ENCODE data around the gene SSPN.
A peak's percentile ranks its signal among the peaks of the same experiment; 100 is the strongest.

The SSPN gene, protein sequence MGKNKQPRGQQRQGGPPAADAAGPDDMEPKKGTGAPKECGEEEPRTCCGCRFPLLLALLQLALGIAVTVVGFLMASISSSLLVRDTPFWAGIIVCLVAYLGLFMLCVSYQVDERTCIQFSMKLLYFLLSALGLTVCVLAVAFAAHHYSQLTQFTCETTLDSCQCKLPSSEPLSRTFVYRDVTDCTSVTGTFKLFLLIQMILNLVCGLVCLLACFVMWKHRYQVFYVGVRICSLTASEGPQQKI

DNA sequence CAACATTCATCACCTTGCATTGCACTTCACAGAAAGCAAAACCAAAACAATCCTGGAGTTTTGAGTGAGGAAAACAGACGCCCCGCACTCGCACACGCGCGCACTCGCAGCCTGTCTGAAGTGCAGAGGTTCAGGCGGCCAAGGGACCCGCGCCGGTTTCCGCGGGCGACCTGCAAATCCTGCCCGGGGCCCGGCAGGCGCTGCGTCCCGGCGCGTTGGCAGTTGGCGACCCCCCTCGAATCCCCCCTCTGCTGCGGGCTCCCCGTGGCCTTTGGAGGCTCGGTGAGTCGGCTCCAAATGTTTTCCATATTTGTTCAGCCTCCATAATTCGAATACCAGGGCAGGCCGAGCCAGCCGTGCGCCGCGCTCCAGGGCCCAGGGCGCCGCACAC, at the start of gene SSPN:
Gene SSPN, plus strand, starts transcription at position 324 of the 391 bp plus-strand sequence. CDS start 100 bp downstream, outside the sequence.
- peak; percentile 91 for DNase-seq

DNA sequence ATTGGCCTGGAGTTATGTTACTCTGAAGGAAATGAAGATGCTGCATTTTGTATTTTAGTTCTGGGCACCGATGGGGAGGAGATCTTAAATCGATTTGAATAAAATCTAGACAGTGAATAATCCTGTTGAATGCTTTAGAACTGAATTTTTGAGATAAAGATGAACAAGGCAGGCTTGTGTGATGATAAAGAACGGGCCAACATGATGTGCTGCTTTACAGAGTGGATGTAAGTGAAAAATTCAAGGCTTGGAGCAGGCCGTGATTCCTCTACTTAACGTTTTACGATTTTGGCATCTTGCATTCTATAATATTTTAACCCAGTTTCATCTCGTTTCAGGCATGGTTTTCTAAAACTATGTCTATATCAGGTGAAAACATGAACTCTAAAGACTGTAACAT, 47.1 kb upstream of the SSPN start:
- no peak for DNase-seq

DNA sequence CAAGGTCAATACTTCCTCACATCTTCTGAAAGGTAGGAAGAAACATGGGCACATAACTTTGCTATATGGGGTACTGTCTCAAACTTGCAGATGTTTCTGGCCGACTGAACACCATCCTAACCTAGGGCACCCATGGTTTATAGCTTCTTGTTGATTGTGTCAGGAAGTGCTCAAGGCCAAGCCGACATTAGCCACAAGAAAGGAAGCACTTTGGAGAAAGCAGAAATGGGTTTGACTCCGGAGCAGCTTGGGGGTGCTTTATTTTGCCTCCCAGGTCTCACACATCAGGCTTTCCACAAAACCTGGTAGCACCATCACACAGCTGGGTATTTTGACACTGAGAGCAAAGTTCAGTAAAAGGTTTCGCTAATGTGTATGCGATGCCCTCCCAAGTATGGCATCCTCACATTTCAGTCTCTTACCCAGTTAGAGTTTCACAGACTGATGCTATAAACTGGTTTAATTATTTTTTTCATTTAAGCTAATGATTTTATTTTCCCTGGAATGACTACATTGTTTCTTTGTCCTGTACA, 45.3 kb upstream of the SSPN start:
- DNase-seq, result no peak

DNA sequence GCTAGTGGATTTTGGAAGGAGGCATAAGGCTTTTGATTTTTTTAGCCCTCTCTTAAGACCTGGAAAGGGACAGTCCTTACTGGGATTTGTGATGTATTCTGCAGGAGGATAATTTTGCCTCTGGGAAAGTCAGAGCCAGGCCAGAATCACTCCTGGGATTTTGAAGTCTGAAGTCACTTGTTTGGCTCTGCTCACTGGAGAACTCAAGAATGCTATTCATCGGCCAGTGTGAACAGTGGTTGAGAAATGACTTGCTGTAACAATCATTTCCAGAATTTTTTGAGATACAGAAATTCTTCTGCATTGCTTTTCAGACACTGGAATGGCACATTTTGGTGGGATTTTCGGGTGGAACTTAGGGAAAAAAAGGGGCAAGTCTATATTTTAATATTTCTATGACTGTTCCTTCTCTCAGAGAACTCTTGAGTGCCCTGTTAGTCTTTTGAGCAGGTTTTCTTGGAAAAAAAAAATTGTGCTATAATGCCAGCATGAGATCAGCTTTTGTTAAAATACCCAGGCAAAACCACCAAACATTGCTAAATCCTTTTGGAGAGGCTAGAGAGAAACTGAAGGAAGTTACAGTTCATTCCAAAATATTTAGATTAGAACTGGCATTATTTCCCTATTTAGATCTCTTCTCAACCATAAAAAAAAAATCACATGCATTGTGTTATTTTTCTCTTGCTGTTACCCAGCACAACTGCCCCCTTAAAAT, 44.5 kb upstream of the SSPN start:
- no peak for DNase-seq

DNA sequence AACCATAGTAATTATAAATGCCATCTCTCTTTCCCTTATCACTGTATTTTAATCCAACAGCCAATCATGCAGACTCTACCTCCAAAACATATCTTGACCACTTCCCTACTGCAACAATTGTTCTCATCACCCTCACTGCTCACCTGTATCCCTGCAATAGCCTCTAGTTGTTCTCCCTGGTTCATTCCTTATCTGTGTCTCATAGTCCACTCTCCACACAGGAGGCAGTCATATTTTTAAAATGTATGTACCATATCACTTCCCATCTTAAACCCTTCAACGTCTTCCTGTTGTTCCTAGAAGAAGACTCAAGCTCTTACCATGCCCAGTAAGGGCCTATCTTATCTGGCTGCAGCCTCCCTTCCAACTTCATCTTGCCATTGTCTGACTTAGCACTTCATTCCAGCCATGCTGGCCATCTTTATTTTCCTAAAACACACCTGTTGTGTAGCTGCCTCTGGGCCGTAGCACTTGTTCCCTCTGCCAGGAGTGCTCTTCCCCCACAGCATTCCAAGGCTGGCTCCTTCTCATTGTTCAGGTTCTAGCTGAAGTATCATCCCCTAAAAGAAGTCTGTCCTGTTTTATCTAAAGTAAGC, 42.8 kb upstream of the SSPN start:
- DNase-seq, result no peak

DNA sequence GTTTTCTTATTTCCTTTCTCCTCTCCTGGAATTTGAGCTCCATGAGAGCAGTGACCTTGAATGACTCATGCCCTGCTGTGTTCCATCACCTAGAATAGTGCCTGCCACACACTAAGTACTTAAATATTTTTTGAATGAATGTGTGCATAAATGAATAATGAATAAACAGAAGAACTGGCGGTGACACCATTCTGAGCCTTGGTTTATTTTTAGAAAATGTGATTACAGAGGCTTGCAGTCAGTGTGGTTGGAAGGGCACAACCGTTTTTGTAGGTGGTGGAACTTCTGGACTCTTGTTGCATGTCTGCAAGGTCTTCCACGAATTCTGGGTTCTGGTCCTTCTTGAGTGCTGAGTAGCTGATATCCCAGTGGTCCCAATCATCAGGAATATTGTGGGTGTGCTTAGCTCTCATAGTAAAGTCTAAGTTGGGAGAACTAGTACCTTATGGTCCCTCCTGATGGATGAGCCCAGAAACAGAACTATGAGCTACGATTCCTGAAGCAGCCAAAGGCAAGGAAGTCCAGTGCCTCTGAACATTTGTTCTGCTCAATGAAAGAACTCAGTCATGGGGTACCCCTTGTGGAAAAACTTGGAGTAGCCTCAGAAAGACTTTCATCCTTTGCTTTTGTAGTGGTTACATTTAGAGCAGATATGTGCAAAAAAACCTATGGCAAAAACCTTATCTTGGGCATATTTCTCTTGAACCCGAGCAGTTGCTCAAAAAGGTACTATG, 41.8 kb upstream of the SSPN start:
- DNase-seq, result no peak

DNA sequence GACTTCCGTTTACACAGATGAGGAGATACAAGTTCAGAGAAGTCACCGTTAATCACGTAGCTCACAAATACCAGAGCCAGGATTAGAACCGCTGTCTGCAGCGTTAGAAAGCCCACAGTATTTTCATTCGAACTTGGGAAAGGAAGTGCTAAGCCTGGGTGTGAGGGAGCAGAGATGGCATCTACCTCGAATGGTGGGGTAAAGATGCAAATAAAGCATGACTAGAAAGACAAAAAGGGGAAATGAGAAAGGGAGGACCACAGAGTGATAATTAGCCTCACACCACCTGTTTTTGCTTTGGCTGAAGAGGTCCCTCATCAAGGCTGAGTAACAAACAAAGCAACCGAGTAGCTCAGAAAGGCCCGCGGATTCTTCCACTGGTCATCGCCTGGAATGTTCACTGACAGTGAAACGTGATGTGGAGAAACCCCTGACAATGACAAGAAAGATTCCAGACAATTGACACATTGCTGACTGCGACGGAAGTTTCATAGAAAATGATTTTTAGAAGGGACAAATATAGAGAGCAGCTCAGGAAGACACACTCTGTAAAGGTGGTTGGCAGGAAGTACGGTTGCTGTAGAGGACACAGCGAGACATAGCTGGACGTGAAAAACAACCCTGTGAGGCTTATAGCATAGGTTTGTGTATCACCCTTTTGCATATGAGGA, 39.0 kb upstream of the SSPN start:
- no peak for DNase-seq

DNA sequence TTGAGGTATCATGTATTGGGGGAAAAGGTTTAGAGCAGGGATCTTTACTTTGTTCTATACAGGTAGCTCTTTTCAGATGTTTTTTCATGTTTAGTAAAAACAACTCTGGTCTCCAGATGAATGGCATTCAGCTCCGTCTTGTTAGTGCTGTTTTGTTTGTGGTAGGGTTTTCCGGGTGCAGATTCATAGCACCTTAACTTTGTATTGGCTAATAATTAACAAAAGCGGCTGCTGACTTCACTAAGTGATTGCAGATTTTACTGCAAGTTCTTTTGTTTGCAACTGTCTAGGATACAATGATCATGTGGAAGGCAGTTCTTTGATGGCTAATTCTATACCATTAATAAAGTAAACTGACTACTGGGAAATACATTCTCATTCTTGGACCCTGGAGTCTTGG, 38.4 kb upstream of the SSPN start:
- no peak for DNase-seq

DNA sequence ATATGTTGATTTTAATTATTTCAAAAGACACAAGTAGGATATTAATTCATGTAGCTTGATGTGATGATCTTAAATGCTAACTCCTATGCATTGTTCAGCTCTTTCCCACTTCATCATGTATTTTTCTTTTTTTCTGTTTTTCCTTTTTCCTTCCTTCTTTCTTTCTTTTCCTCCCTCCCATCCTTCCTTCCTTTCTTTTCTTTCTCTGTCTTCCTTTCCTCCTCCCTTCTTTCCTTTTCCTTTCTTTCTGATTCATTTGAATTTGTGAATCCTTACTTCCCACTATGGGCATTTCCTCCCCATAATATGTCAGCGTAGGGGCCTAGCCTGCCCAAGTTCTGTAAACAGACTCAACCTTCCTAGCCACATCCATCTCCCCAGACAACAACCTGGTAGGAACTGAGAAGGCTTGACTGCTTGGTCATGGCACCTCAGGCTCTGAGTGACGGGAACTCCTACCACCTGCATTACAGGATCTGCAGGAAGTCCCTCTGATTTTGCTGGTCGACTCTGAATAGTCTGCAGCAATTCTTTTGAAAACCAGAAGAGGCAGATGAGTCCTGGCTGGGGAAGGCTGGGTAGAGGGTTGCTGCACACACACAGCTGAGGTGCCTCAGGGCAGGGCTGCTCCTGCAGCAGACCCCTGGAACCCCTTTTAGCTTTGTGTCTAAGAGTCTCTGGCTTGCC, 37.2 kb upstream of the SSPN start:
- no peak for DNase-seq

DNA sequence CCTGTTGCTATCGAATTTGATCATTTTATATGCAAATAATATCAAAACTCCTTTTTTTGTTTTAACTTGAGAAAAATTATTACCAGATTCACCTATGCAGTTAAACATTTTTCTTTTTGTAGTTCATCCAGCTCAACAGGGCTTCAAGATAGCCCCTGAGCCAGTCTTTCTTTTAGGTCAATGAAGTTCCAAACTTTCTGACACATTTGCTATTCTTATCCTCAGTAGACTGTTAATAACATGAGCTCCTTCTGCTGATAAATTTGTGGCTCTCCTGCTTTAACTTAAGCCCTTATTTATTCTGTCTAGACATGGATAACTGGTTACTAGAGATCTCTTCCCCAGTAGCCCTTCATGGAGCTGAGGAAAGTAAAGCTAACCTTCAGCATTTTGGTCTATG, 33.2 kb upstream of the SSPN start:
- DNase-seq, result no peak

DNA sequence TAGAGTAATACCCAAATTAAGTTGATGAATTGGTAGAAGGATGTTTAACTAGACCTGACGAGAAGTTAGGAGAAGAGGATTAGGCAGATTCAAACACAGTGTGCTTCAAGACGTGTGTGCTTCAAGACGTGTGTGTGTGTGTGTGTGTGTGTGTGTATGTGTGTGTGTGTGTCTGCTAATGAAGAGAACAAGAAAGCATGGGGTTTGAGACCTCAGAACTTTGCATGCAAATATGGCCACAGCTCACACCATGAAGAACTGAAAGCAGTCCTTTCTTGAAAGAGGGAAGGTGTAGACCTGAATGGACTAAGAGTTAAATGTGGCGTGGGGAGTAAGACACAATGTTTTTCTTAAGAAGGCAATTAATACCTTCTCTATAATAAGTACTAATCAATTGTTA, 32.5 kb upstream of the SSPN start:
- no peak for DNase-seq

DNA sequence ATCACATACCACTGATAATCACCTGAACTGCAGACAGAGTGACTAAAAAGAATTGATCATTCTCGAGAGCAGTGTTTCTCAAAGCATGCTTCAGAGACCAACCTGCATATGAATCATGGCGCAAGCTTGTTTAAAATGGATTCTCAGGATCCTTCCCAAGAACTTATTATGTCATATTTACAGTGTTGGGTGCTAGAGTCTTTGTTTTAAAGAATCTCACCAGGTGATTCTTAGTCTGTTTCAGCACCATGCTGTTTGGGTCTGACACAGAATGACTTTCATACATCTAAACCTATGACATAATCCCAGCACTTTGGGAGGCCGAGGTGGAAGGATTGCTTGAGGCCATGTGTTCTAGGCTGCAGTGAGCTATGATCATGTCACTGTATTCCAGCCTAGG, 31.3 kb upstream of the SSPN start:
- no peak for DNase-seq

DNA sequence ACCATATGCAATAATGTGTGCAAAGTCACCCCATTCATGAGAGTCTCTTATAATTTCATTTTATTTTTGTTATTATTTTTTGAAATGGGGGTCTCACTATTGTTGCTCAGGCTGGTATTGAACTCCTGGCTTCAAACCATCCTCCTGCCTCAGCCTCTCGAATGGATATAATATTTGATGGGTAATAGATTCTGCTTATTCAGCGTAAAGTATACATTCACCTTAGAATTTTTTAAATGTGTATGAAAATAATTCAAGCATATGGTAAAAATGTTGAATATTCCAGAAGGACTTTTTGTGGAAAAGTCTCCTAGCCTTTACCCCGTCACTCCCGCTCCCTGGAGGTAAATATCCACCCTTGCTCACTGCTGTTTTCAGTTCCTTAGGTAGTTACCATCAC, 23.4 kb upstream of the SSPN start:
- no peak for DNase-seq

DNA sequence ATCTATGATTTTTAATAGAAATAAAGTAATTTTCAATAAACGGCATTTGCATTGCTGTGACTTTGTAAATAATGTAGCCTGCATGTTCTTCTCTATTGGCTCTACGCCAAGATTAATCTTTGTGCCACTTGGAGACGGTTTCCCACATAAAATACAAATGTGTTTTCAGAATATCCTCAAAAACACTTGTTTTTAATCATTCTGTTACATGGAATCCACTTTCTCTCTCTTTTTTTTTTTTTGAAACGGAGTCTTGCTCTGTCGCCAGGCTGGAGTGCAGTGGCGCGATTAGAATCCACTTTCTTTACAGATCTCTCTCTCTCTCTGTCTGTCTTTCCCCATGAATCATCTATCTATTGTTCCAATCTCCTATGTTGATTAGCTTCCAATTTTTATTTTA, 22.8 kb upstream of the SSPN start:
- no peak for DNase-seq

DNA sequence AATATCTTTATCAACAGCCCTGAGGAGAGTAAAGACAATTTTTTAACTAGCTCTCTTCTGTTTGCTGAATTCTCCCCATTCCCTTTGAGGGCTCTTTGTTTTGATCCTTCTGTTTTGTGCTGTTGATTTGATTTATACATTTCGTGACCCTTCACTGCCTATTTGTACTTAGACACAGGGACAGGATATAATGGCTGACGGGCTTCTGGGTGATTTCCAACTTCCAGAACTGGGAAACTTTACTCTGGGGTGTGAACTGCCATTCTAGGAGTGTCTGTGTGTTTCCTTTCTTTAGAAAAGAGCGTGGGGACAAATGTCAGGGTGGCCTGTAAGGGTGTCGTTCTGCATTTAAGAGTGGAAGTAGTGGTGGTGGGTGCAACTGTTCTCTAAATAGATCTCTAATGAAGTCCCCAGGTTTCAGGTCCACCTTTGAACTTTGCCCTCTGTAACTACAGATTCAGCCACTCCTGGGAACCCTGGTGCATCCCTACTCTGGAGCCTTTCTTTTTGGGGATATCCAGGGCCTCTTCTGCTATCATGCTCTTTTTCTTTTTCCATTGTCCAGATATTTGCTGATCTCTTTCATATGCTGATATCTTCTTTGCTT, 22.3 kb upstream of the SSPN start:
- DNase-seq, result no peak

DNA sequence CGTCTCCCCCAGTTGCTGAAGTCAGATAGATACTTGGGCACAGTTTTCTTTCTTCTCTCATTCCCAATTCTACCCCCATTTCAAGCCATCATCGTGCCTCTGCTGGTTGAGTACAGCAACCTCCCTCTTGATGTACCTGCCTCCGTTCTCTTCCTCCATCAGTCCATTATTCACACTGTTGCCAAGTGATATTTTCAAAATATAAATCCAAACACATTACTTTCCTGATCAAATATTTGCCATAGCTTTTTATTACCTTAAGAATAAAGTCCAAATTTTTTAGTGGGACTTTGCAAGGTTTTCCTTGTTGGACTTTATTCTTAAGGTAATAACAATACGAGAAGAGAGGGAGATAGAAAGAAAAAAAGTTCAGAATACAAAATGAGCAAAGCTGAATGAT, 18.6 kb upstream of the SSPN start:
- DNase-seq, result no peak

DNA sequence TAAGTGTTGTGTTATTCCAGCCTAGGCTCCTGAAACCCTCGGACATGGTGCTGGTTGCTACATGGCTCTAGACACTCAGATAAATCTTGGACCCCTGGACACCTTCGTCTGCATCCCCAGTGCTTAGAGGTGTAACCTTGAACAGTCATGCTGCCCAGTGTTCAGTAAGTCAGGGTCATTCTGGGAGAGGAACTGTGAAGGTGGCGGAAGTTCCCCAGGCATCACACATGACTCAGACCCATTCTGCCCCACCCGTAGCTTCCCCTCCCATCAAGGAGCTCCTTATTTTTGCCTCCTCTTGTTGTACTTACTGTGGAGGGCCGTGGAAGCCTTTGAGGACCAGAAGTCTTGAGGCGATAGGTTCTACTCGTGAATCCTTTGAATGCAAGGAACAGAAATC, 18.1 kb upstream of the SSPN start:
- no peak for DNase-seq

DNA sequence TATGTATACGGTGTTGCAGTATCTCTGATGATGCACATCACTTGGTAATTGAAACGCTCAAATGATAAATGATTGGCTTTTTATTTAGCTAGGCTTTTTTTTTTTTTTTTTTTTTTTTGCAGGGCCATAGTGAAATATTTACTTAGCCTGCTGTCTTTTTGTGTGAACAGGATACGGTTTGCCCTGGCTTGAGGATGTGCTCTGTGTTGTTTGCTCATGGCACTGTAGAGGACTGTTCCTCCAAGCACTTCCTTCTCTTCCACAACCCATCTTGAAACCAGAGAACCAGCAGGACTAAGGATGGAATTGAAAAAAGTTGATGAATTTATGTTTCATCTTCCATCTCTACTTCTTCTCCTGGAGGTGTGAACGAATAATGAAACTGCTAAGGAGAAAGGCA, 15.5 kb upstream of the SSPN start:
- no peak for DNase-seq

DNA sequence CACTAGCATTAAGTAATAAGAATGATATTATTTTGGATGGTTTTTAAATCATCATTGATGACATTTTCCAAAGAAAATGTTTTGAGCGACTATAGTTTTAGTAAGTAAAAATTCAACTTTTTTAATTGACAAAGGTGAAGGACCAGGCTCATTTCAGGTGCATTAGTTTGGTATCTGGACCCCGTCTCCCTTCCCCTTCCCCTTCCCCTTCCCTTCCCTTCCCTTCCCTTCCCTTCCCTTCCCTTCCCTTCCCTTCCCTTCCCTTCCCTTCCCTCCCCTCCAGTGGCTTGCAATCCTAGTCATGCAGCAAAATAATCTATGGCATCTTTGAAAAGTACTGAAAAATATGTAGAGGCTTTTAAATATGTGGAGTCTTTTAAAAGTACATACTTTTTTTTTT, 13.0 kb upstream of the SSPN start:
- no peak for DNase-seq

DNA sequence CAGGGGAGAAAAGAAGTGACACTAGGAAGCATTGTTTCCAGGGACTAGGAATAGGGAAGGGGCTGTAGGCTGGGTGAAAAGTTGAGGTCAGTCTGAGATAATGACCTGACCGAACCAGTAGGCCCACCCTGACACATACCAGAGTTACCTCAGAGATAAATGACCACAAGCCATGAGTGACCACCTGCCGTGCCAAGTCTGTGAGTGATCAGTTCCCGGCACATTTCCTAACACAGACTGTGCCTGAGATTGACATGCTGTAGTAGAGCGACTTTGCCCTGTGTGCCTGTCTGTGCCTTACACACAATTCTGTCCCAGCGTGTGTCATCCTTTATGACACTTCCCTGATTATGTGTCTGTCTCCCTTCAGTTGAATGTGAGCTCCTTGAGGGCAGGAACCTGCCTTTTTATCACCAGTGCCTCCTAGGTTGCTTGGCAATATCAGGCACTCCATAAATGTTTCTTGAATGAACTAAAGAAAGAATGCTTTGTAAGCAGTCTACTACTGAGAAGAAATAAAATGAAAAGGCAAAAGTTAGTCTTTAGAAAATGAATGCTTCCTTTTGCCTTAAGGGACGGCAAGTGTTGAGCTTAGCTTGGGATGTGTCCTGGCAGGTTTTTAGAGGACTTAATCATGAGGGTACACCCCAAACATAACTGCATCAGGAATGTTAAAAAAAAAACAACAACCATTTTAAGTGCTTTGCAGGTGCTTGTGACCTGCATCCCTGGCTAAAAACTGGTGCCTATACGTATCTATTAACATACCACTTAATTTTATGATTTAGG, 9.6 kb upstream of the SSPN start:
- no peak for DNase-seq
